ENCODE results near the gene LYPLAL1. TPM values are rescaled to one million over a fixed set of nuclear protein-coding genes. Genes with fewer than 3 reads are reported as not detected.

Gene LYPLAL1
- total RNA-seq, 1 experiment from 2014 or later, result 21.1 TPM

- H3K4me3 Mint-ChIP-seq, result no peak overlapping the region
- H3K4me2 ChIP-seq (ENCODE audit: insufficient read depth, insufficient read length, low read length), result no peak overlapping the region
These were observed 24.6 kb upstream of the LYPLAL1 start for GRCh38 chr1:219149009-219149577.

More at GRCh38 chr1:219149009-219149577, 24.6 kb upstream of the LYPLAL1 start:
- no peak overlapping the region for H3K14ac ChIP-seq (ENCODE audit: insufficient read depth, low read length)
- no peak overlapping the region for H3K27ac ChIP-seq (ENCODE audit: insufficient read length, low read depth, low read length)
- no peaks in the 10 kb centered on the region for H3K79me1 ChIP-seq (ENCODE audit: insufficient read depth, low read depth, low read length, poor library complexity, severe bottlenecking)
- Mint-ChIP-seq H3K4me1 (peaks cover 6% of the 10 kb centered on the region in 2 experiments; a peak in 2 of 4 replicates), H3K36me3 (ENCODE audit: insufficient read depth in 1 of 3, low read depth in 3 of 3) (no peaks in the 10 kb centered on the region), H3K9me3 (no peaks in the 10 kb centered on the region), H3K27me3 (ENCODE audit: low read depth) (no peaks in the 10 kb centered on the region), H3K27ac (no peak overlapping the region)
- H3K9ac ChIP-seq (ENCODE audit: extremely low read depth, insufficient read length, low read length), result no peak overlapping the region
- H2BK20ac ChIP-seq (ENCODE audit: low read depth, low read length, poor library complexity, severe bottlenecking), result no peak overlapping the region
- H3K27me3 ChIP-seq (ENCODE audit: insufficient read depth, low read length), result no peaks in the 10 kb centered on the region
- H3K4ac ChIP-seq (ENCODE audit: low read depth, low read length), result no peak overlapping the region
- no peak overlapping the region for H3K18ac ChIP-seq (ENCODE audit: insufficient read length, low read depth, low read length)
- no peak overlapping the region for H2BK12ac ChIP-seq (ENCODE audit: insufficient read length, low read depth, low read length)
- no peak overlapping the region for H4K5ac ChIP-seq (ENCODE audit: insufficient read length, low read depth, low read length)
- no peaks in the 10 kb centered on the region for H3K9me3 ChIP-seq (ENCODE audit: control insufficient read depth, low read depth, low read length)
- H4K20me1 ChIP-seq (ENCODE audit: control insufficient read depth, insufficient read depth, insufficient read length), result no peaks in the 10 kb centered on the region
- H2AK5ac ChIP-seq (ENCODE audit: insufficient read length, low read length), result no peak overlapping the region
- H2BK120ac ChIP-seq (ENCODE audit: low read depth, low read length, poor library complexity, severe bottlenecking), result no peak overlapping the region
- no peak overlapping the region for H3T11ph ChIP-seq (ENCODE audit: low read length)
- 0 out of 2 replicates have a peak, but pooled peaks cover 2% of the 10 kb centered on the region for H3K4me1 ChIP-seq (ENCODE audit: insufficient read depth, low read length)
- H2BK15ac ChIP-seq (ENCODE audit: low read depth, low read length), result no peak overlapping the region
- H3K79me2 ChIP-seq (ENCODE audit: insufficient read depth, low read length), result no peaks in the 10 kb centered on the region
- TF ChIP-seq, protein P1, sequence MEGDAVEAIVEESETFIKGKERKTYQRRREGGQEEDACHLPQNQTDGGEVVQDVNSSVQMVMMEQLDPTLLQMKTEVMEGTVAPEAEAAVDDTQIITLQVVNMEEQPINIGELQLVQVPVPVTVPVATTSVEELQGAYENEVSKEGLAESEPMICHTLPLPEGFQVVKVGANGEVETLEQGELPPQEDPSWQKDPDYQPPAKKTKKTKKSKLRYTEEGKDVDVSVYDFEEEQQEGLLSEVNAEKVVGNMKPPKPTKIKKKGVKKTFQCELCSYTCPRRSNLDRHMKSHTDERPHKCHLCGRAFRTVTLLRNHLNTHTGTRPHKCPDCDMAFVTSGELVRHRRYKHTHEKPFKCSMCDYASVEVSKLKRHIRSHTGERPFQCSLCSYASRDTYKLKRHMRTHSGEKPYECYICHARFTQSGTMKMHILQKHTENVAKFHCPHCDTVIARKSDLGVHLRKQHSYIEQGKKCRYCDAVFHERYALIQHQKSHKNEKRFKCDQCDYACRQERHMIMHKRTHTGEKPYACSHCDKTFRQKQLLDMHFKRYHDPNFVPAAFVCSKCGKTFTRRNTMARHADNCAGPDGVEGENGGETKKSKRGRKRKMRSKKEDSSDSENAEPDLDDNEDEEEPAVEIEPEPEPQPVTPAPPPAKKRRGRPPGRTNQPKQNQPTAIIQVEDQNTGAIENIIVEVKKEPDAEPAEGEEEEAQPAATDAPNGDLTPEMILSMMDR (conservative IDR thresholded peaks at IDR 0.05), result no peak
- no peak overlapping the region for H2AFZ ChIP-seq (ENCODE audit: low read length)
- H4K91ac ChIP-seq (ENCODE audit: insufficient read length, low read depth, low read length), result no peak overlapping the region
- no peak overlapping the region for H3K23ac ChIP-seq (ENCODE audit: insufficient read length, low read depth, low read length)
- H2BK5ac ChIP-seq (ENCODE audit: insufficient read length, low read length), result no peak overlapping the region
- H4K8ac ChIP-seq (replicated peaks; ENCODE audit: insufficient read length, low read depth, low read length), result no peak overlapping the region
- no peaks in the 10 kb centered on the region for H3K23me2 ChIP-seq (ENCODE audit: insufficient read length, low read depth, low read length, poor library complexity, severe bottlenecking)
- DNase-seq, result no peak
- H3K56ac ChIP-seq (ENCODE audit: insufficient read length, low read depth, low read length), result no peak overlapping the region
